Subcutaneous abdominal adipose tissue (tissue), 5 donors: Measurements from ENCODE around the gene TECR.

Source experiments
- H3K27ac ChIP-seq: one replicate; pipeline ENCODE4 v1.7.0; 2013; ENCODE audit warnings: low read depth, mild to moderate bottlenecking, inconsistent platforms, low read length, moderate library complexity
- H3K27me3 ChIP-seq, 5 donors: one replicate each; pipeline ENCODE4 v1.7.0; 2013; ENCODE audit warnings: low read length in 5 of 5, inconsistent platforms in 1 of 5; ENCODE audit not compliant: control insufficient read depth in 5 of 5, insufficient read depth in 4 of 5
- H3K36me3 ChIP-seq, 5 donors: one replicate each; pipeline ENCODE4 v1.7.0; 2013; ENCODE audit warnings: low read length in 5 of 5; ENCODE audit not compliant: control insufficient read depth in 5 of 5, insufficient read depth in 5 of 5
- H3K4me1 ChIP-seq, 5 donors: one replicate each; pipeline ENCODE4 v1.7.0; 2013; ENCODE audit warnings: low read length in 5 of 5, mild to moderate bottlenecking in 3 of 5, moderate library complexity in 1 of 5; ENCODE audit not compliant: control insufficient read depth in 5 of 5, insufficient read depth in 5 of 5
- H3K4me3 ChIP-seq, 5 donors: one replicate each; pipeline ENCODE4 v1.7.0; 2013; ENCODE audit warnings: low read length in 5 of 5, low read depth in 1 of 5
- H3K9ac ChIP-seq, 5 donors: one replicate each; pipeline ENCODE4 v1.7.0; 2013; ENCODE audit warnings: low read length in 5 of 5, mild to moderate bottlenecking in 4 of 5, moderate library complexity in 3 of 5
- H3K9me3 ChIP-seq, 5 donors: one replicate each; pipeline ENCODE4 v1.7.0; 2013; ENCODE audit warnings: low read length in 5 of 5; ENCODE audit not compliant: control insufficient read depth in 5 of 5
- donor health status: healthy.
- donor health status: healthy.
- donor health status: healthy.
- donor health status: healthy.
- donor health status: healthy.

The TECR gene

DNA sequence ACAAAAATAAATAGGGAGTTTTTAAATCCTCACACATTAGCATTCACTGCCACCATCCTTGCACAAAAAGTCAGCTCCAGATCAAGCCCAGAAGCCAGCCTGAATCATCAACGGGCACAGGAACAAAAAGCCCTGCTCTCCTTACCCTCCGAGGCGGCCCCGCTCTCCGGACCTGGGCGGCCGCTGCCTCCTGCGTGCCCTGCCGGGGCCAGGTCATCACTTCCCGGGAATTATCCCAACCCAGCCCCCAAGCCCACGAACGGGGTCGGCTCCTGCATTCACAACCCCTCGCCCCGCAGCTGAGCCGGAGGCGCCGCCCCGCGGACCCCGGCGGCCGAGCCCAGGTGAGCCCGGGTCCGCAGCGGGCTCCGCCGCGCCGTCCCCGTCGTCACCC lies 12.0 kb upstream of the TECR start:
- H3K4me1 ChIP-seq = peaks cover 29 to 54% (median 41%) of the 10 kb centered on the region in 5 donors
- H3K9me3 ChIP-seq = no peaks in the 10 kb centered on the region
- H3K36me3 ChIP-seq = peaks cover 0 to 42% (median 27%) of the 10 kb centered on the region in 5 donors
- H3K9ac ChIP-seq = peak overlapping the region; percentile 75 to 98 (median 93)
- H3K4me3 ChIP-seq = peak overlapping the region; percentile 86 to 98 (median 93)
- peak overlapping the region; percentile 98 for H3K27ac ChIP-seq
- no peaks in the 10 kb centered on the region for H3K27me3 ChIP-seq

DNA sequence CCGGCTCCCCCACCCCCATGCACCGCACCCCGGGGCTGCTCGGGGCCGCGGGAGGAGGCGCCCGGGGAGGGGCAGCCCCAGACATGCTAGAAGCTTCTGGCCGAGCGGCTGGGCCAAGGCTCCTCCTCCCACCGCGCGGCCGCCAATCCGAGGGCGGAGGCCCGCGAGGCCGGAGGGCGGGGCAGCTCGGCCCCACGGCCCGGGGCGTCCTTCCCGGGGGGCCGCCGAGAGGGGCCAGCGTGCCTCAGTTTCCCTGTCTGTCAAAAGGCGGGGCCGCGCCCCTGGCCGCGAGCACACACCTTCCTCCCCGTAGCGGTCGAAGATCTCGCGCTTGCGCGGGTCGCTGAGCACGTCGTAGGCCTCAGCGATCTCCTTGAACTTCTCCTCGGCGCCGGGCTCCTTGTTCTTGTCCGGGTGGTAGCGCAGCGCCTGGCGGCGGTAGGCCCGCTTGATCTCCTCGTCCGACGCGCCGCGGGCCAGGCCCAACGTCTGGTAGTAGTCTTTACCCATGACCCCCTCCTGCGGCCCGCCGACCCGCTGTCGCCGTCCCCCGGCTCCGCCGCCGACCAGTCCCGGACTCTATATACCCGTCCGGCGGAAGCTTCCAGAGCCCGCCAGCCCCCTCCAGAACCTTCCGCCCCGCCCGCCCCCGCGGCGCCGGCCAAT lies 11.4 kb upstream of the TECR start, which contains the start of gene DNAJB1:
Gene DNAJB1 (minus strand): TSS at position 558 of the 666 bp plus-strand sequence. CDS start 48 bp downstream, at position 510.
- Histone ChIP-seq H3K27me3 (no peaks in the 10 kb centered on the region), H3K27ac (peak within 1 kb of the TSS; percentile 98), H3K9ac (peak within 1 kb of the TSS; percentile 90 to 98 (median 97)), H3K36me3 (peaks cover 0 to 40% (median 27%) of the 10 kb centered on the region in 5 donors), H3K4me1 (peaks cover 25 to 50% (median 36%) of the 10 kb centered on the region in 5 donors), H3K4me3 (peak within 1 kb of the TSS; percentile 86 to 98 (median 93)), H3K9me3 (no peaks in the 10 kb centered on the region)

DNA sequence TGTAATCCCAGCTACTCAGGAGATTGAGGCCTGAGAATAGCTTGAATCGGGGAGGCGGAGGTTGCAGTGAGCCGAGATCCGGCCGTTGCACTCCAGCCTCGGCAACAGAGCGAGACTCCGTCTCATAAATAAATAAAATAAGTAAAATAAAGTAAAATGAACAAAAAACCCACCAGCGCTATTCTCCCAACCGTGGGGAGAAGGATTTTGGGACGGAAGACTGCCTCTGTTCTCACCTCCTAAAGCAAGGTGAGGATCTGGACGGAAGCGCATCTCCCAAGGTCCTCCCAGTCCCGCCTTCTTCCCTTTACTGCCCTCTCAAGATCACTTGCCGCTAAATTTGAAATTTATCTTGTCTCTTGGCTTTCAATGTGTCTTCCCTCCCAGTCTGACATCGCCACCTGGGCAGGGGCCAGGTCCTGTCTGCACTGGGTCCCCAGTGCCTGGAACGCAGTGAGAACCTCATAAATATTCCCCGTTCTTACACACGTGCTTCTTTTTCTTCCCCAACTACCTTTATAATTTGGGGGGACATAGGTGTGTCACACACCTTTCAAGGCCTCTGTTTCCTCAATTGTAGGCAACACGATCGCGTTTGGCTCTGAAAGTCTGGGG lies 10.0 kb upstream of the TECR start:
- Histone ChIP-seq H3K9ac (peak overlapping the region in 3 of 5 donors; percentile 2 to 83 (median 79)), H3K4me3 (no peak overlapping the region), H3K9me3 (no peaks in the 10 kb centered on the region), H3K27ac (peak overlapping the region; percentile 96), H3K27me3 (no peaks in the 10 kb centered on the region), H3K4me1 (peaks cover 17 to 48% (median 33%) of the 10 kb centered on the region in 5 donors), H3K36me3 (peaks cover 0 to 29% (median 24%) of the 10 kb centered on the region in 5 donors)

DNA sequence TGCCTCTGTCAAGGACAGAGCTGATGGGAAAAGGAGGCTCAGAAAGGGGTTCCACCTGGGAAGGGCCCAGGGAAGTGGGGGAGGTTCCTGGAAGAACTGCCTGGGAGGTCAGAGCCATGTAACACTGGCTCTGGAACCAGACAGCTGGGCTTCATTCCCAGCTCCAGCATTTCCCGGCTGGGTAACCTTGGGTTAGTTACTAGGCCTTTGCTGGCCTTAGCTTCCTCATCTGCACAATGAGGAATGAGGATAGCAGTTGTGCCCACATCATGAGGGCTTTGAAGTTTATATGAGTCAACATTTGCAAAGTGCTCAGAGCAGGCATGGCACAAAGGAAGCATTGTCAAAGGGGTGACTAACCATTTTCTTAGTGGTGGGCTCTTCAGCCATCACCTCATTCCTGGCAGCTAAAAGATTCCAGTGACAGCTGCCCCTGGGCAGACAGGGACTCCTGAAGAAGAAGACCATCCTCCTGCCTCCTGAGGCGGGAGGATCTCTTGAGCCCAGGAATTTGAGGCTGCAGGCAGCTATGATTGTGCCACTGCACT lies 9.5 kb upstream of the TECR start:
- Histone ChIP-seq H3K36me3 (peaks cover 0 to 24% (median 18%) of the 10 kb centered on the region in 5 donors), H3K4me1 (peaks cover 13 to 42% (median 27%) of the 10 kb centered on the region in 5 donors), H3K9ac (peak overlapping the region in 2 of 5 donors; percentile 2 to 55), H3K4me3 (no peak overlapping the region), H3K27ac (peak overlapping the region; percentile 96), H3K27me3 (no peaks in the 10 kb centered on the region), H3K9me3 (no peaks in the 10 kb centered on the region)

DNA sequence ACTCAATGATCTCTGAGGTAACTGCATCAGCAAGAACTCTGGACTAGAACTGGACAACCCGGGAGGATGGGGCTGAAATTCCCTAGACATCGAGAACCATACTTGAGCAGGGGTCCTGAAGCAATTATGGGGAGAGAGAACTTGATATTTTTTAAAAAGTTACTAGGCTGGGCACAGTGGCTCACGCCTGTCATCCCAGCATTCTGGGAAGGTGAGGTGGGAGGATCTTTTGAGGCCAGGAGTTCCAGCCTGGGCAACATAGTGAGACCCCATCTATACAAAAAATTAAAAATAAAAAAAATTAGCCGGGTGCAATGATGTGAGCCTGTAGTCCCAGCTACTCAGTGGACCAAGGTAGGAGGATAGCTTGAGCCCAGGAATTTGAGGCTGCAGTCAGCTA lies 8.9 kb upstream of the TECR start:
- Histone ChIP-seq H3K4me3 (no peak overlapping the region), H3K4me1 (peaks cover 12 to 36% (median 21%) of the 10 kb centered on the region in 5 donors), H3K36me3 (peaks cover 0 to 18% (median 12%) of the 10 kb centered on the region in 5 donors), H3K27me3 (no peaks in the 10 kb centered on the region), H3K9me3 (no peaks in the 10 kb centered on the region), H3K27ac (peak overlapping the region; percentile 96), H3K9ac (no peak overlapping the region)

DNA sequence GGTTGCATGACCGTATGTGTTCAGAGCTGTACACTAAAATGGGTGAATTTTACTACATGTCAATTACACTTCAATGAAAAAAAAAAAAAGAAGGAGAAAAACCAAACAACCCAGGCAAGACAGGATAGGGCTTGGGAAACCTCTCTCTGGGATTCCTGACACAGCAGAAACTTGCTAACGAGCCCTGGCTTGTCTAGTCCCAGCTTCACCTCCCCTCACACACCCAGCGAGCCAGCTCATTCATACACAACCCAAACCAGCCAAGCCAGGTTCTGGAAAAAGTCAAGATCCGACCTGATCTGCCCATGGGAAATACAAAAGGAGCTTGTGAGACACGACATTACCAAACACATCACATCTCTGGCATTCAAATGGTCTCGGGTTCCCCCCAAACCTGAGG lies 3.7 kb upstream of the TECR start:
- H3K27me3 ChIP-seq = no peaks in the 10 kb centered on the region
- no peak overlapping the region for H3K27ac ChIP-seq
- H3K9ac ChIP-seq = no peak overlapping the region
- H3K4me3 ChIP-seq = no peak overlapping the region
- no peaks in the 10 kb centered on the region for H3K9me3 ChIP-seq
- no peaks in the 10 kb centered on the region for H3K36me3 ChIP-seq
- H3K4me1 ChIP-seq = peaks cover 0 to 17% (median 15%) of the 10 kb centered on the region in 5 donors

DNA sequence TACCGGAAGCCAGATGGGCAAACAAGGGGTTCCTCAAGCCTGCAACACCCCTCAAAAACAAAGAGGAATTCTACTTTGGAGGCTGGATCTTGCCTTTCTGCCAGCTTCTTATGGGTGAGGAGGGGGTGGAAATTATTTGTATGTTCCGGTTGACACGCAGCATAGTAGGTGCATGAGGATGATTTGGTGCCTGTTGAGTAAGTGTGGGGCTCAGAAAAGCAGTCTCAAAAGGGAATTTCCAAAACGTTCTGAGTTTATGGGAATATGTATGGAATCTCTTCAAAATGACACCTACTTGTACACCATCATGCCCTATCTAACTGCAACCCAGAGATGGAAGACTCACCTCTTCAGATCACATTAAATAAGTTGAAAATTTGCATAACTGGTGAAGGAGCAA lies 3.0 kb upstream of the TECR start:
- Histone ChIP-seq H3K4me3 (no peak overlapping the region), H3K9me3 (no peaks in the 10 kb centered on the region), H3K27me3 (no peaks in the 10 kb centered on the region), H3K4me1 (peaks cover 0 to 22% (median 21%) of the 10 kb centered on the region in 5 donors), H3K9ac (no peak overlapping the region), H3K27ac (no peak overlapping the region), H3K36me3 (no peaks in the 10 kb centered on the region)

DNA sequence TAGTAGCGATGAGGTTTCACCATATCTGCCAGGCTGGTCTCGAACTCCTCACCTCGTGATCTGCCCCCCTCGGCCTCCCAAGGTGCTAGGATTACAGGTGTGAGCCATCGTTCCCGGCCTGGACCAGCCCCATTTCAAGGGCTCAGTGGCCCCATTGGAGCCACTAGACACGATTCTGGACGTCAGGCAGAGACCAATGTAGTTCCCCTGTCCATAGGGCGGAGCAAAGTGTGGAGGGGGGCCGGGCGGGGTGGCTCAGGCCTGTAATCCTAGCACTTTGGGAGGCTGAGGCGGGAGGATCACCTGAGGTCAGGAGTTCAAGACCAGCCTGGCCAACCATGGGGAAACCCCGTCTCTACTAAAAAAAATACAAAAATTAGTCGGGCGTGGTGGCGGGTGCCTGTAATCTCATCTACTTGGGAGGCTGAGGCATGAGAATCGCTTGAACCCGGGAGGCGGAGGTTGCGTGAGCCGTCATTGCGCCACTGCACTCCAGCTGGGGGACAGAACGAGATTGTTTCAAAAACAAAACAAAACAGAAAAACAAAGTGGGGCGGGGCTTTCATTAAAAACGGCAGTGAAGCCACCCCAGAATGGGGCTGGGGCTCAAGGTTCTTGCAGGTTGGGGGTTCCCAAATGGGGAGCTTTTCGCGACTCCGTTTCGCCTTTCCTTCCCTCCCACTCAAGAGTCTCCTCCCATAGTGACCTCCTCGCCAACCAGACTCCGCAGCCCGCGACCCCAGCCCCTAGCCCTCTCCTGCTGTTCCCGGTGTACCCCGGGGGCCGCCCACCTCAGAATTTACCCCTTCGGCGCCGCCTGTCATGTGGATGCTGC lies 758 bp upstream of the TECR start:
- Histone ChIP-seq H3K36me3 (no peaks in the 10 kb centered on the region), H3K4me1 (peaks cover 0 to 35% (median 29%) of the 10 kb centered on the region in 5 donors), H3K4me3 (peak overlapping the region; percentile 69 to 96 (median 78)), H3K27me3 (no peaks in the 10 kb centered on the region), H3K27ac (no peak overlapping the region), H3K9ac (peak overlapping the region in 3 of 5 donors; percentile 40 to 62 (median 52)), H3K9me3 (no peaks in the 10 kb centered on the region)

DNA sequence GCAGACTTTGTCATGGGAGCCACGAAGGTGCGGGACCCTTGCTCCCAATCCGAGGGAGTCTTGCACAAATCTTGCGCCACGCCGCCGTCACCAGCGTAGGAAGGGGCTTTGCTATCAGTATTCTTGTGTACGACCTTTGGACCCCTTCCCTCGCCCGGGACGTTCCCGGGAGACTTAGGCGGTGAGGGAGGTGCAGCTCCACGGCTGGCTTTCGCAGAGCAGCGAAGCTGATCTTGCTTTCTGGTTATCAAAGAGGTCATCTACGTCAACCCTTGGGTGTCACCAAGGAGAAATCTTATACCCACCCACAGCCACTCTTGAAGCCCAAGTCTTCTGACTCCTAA lies 583 bp downstream of the TECR start:
- Histone ChIP-seq H3K9ac (peak overlapping the region; percentile 63 to 92 (median 80)), H3K4me1 (peaks cover 0 to 35% (median 29%) of the 10 kb centered on the region in 5 donors), H3K27me3 (no peaks in the 10 kb centered on the region), H3K9me3 (no peaks in the 10 kb centered on the region), H3K36me3 (no peaks in the 10 kb centered on the region), H3K4me3 (peak overlapping the region; percentile 78 to 97 (median 93)), H3K27ac (peak overlapping the region; percentile 92)
